Thyroid gland (tissue), 4 donors: Measurements from ENCODE around the gene UBE4B.

ENCODE experiments used
- CTCF ChIP-seq, 6 experiments: fragments of 200-600 bp in 3 of 6; fragments of 450-650 bp in 3 of 6; sonication (generic) in 3 of 6; IDR thresholded peaks; one replicate each; pipeline ENCODE4 v1.5.1; 2016 to 2019; ENCODE audit warnings: antibody characterized with exemption in 6 of 6, mild to moderate bottlenecking in 2 of 6, inconsistent platforms in 1 of 6, moderate library complexity in 1 of 6
- POLR2A ChIP-seq, 2 donors: fragments of 450-650 bp; IDR thresholded peaks; one replicate each; pipeline ENCODE4 v1.6.1; 2017; ENCODE audit warnings: antibody characterized with exemption in 2 of 2, mild to moderate bottlenecking in 2 of 2, moderate library complexity in 1 of 2

- TF ChIP-seq CTCF (IDR thresholded peaks at IDR 0.05) (no peak), POLR2A (IDR thresholded peaks at IDR 0.05) (no peak)
Observed at GRCh38 chr1:10179406-10180091, 146.8 kb downstream of the UBE4B start.
